Colon (tissue), 2 donors: Measurements from ENCODE around the gene RAI1.

Experiments
- FAIRE-seq: peaks from 2 replicates; lab custom pipeline; 2012; peaks lifted over from hg19 to GRCh38; lab: Jason Lieb, UNC
- donor health status: control.
- donor health status: control.

Gene RAI1

GRCh38 chr17:17847726-17848125 is 166.5 kb downstream of the RAI1 start:
- no peak for FAIRE-seq

- FAIRE-seq: no peak
Observed at GRCh38 chr17:17848311-17849082, 167.2 kb downstream of the RAI1 start.

- FAIRE-seq: no peak
Observed at GRCh38 chr17:17849147-17849820, 168.0 kb downstream of the RAI1 start.

GRCh38 chr17:17849845-17850373 is 168.7 kb downstream of the RAI1 start:
- no peak for FAIRE-seq

- FAIRE-seq: no peak
Observed at GRCh38 chr17:17851103-17852002, 170.1 kb downstream of the RAI1 start.

GRCh38 chr17:17852930-17853329 is 171.7 kb downstream of the RAI1 start:
- FAIRE-seq: no peak

GRCh38 chr17:17853811-17854447 is 172.7 kb downstream of the RAI1 start:
- FAIRE-seq: no peak

GRCh38 chr17:17855976-17856375 is 174.7 kb downstream of the RAI1 start:
- FAIRE-seq: no peak

- FAIRE-seq: no peak
Observed at GRCh38 chr17:17856386-17856785, 175.1 kb downstream of the RAI1 start.

- no peak for FAIRE-seq
Observed at GRCh38 chr17:17857496-17857895, 176.2 kb downstream of the RAI1 start.

- no peak for FAIRE-seq
Observed at GRCh38 chr17:17859909-17860765, 178.9 kb downstream of the RAI1 start.

- FAIRE-seq: no peak
Observed at GRCh38 chr17:17860766-17861107, 179.5 kb downstream of the RAI1 start.
